Measurements from ENCODE around the gene CTCF. TPM values are rescaled to one million over a fixed set of nuclear protein-coding genes. Genes with fewer than 3 reads are reported as not detected.

CTCF gene
- total and polyA plus RNA-seq, 2 donors (not counting 1 experiment from before 2014, with no cell fraction given), result 20.0 to 20.9 TPM

GRCh38 chr16:67548265-67549126 is 13.8 kb upstream of the CTCF start:
- H3K27me3 ChIP-seq (ENCODE audit: control insufficient read depth, insufficient read depth, low read length), result no peaks in the 10 kb centered on the region
- H3K27ac ChIP-seq (ENCODE audit: insufficient read depth, low read length), result no peak overlapping the region
- H4K20me1 ChIP-seq (ENCODE audit: control insufficient read depth, extremely low read depth, insufficient read depth, low read length), result no peaks in the 10 kb centered on the region
- no peak for TF ChIP-seq EZH2 (IDR thresholded peaks at IDR 0.05; ENCODE audit: low read length, missing control alignments)
- H3K4me1 ChIP-seq (ENCODE audit: control insufficient read depth, extremely low read depth, insufficient read depth, low read length), result peaks cover 6% of the 10 kb centered on the region
- H3K36me3 ChIP-seq (ENCODE audit: control insufficient read depth, insufficient read depth, low read length), result peaks cover 30% of the 10 kb centered on the region
- no peak overlapping the region for H3K4me3 ChIP-seq (replicated peaks in 1 of 4; ENCODE audit: control extremely low read depth in 1 of 4, insufficient read depth in 1 of 4, low read depth in 3 of 4, low read length in 4 of 4)
- H3K79me2 ChIP-seq (ENCODE audit: control insufficient read depth, insufficient read depth, low read length), result no peaks in the 10 kb centered on the region
- no peak overlapping the region for H3K4me2 ChIP-seq (ENCODE audit: extremely low read depth, insufficient read depth, low read length)
- DNase-seq (ENCODE audit: low read depth in 2 of 2), result no peak
- H3K9me3 ChIP-seq (ENCODE audit: control insufficient read depth, insufficient read depth, low read depth, low read length), result no peaks in the 10 kb centered on the region
- H2AFZ ChIP-seq (ENCODE audit: low read length), result no peak overlapping the region
- no peak overlapping the region for H3K9ac ChIP-seq (ENCODE audit: insufficient read depth, low read length)

DNA sequence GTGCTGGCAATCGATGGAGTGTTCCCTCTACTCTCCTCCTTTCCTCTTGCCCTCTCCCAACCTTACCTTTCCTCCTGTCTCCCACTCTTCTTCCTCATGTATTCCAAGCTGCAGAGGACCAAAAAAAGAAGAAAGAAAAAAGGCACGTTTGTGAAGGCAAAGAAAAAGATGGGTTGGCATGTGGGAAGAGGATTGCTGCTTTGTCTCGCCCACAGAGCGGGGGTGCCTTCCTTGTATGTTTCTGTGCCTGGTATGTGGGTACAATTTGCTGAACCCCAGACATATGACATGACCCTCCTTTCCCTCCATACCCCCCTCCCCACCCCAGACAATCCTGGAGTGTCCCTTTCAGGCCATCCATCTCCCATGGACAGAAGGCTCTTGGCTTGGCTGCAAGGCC is 13.1 kb upstream of the CTCF start:
- H3K4me3 ChIP-seq (replicated peaks in 1 of 4; ENCODE audit: control extremely low read depth in 1 of 4, insufficient read depth in 1 of 4, low read depth in 3 of 4, low read length in 4 of 4), result no peak overlapping the region
- H3K36me3 ChIP-seq (ENCODE audit: control insufficient read depth, insufficient read depth, low read length), result peaks cover 27% of the 10 kb centered on the region
- no peaks in the 10 kb centered on the region for H3K9me3 ChIP-seq (ENCODE audit: control insufficient read depth, insufficient read depth, low read depth, low read length)
- no peaks in the 10 kb centered on the region for H3K79me2 ChIP-seq (ENCODE audit: control insufficient read depth, insufficient read depth, low read length)
- no peaks in the 10 kb centered on the region for H4K20me1 ChIP-seq (ENCODE audit: control insufficient read depth, extremely low read depth, insufficient read depth, low read length)
- no peak for DNase-seq (ENCODE audit: low read depth in 2 of 2)
- no peak overlapping the region for H3K27ac ChIP-seq (ENCODE audit: insufficient read depth, low read length)
- H3K4me1 ChIP-seq (ENCODE audit: control insufficient read depth, extremely low read depth, insufficient read depth, low read length), result peaks cover 6% of the 10 kb centered on the region
- no peaks in the 10 kb centered on the region for H3K27me3 ChIP-seq (ENCODE audit: control insufficient read depth, insufficient read depth, low read length)
- TF ChIP-seq EZH2 (IDR thresholded peaks at IDR 0.05; ENCODE audit: low read length, missing control alignments) (no peak), CTCF (conservative IDR thresholded peaks at IDR 0.05 in 1 of 2, IDR thresholded peaks at IDR 0.05 in 1 of 2; ENCODE audit: low read depth in 1 of 2, low read length in 2 of 2) (no peak)
- no peak overlapping the region for H2AFZ ChIP-seq (ENCODE audit: low read length)
- H3K4me2 ChIP-seq (ENCODE audit: extremely low read depth, insufficient read depth, low read length), result no peak overlapping the region
- H3K9ac ChIP-seq (ENCODE audit: insufficient read depth, low read length), result no peak overlapping the region

GRCh38 chr16:67549936-67550335 is 12.4 kb upstream of the CTCF start:
- no peak overlapping the region for H3K4me2 ChIP-seq (ENCODE audit: extremely low read depth, insufficient read depth, low read length)
- no peak overlapping the region for H3K4me3 ChIP-seq (replicated peaks in 1 of 4; ENCODE audit: control extremely low read depth in 1 of 4, insufficient read depth in 1 of 4, low read depth in 3 of 4, low read length in 4 of 4)
- TF ChIP-seq EZH2 (IDR thresholded peaks at IDR 0.05; ENCODE audit: low read length, missing control alignments), result no peak
- no peak for TF ChIP-seq CTCF (conservative IDR thresholded peaks at IDR 0.05 in 1 of 2, IDR thresholded peaks at IDR 0.05 in 1 of 2; ENCODE audit: low read depth in 1 of 2, low read length in 2 of 2)
- peaks cover 21% of the 10 kb centered on the region for H3K36me3 ChIP-seq (ENCODE audit: control insufficient read depth, insufficient read depth, low read length)
- H3K27me3 ChIP-seq (ENCODE audit: control insufficient read depth, insufficient read depth, low read length), result no peaks in the 10 kb centered on the region
- no peak overlapping the region for H2AFZ ChIP-seq (ENCODE audit: low read length)
- H3K9me3 ChIP-seq (ENCODE audit: control insufficient read depth, insufficient read depth, low read depth, low read length), result no peaks in the 10 kb centered on the region
- H3K9ac ChIP-seq (ENCODE audit: insufficient read depth, low read length), result no peak overlapping the region
- no peak overlapping the region for H3K27ac ChIP-seq (ENCODE audit: insufficient read depth, low read length)
- no peaks in the 10 kb centered on the region for H3K79me2 ChIP-seq (ENCODE audit: control insufficient read depth, insufficient read depth, low read length)
- peaks cover 6% of the 10 kb centered on the region for H3K4me1 ChIP-seq (ENCODE audit: control insufficient read depth, extremely low read depth, insufficient read depth, low read length)
- no peak for DNase-seq (ENCODE audit: low read depth in 2 of 2)
- no peaks in the 10 kb centered on the region for H4K20me1 ChIP-seq (ENCODE audit: control insufficient read depth, extremely low read depth, insufficient read depth, low read length)
